Keratinocyte (primary cell): ENCODE measurements around the gene TRPM1. TPM values are rescaled to one million over a fixed set of nuclear protein-coding genes. Genes with fewer than 3 reads are reported as not detected.

ENCODE experiments used
- DNase-seq: peaks from one replicate; pipeline ENCODE4 v3.0.0-alpha.2; 2011; ENCODE audit warnings: low read depth, missing footprints, low spot score
- FAIRE-seq: peaks from 2 replicates; lab custom pipeline; 2011; peaks lifted over from hg19 to GRCh38; lab: Jason Lieb, UNC
- H2AFZ ChIP-seq: 2 replicates; pipeline ENCODE4 v1.6.0; 2012; ENCODE audit warnings: low read length, control low read depth, inconsistent platforms; ENCODE audit not compliant: control insufficient read depth
- H3K27ac ChIP-seq: 2 replicates; pipeline ENCODE4 v1.5.1; 2011; ENCODE audit warnings: low read length; ENCODE audit not compliant: control insufficient read depth, insufficient read depth
- H3K27me3 ChIP-seq: 3 replicates; pipeline ENCODE4 v1.6.0; 2011; ENCODE audit warnings: low read length; ENCODE audit not compliant: control insufficient read depth, insufficient read depth; ENCODE audit errors: extremely low read depth
- H3K36me3 ChIP-seq, 2 experiments: 2 replicates in 1 of 2; 3 replicates in 1 of 2; pipeline ENCODE4 v1.5.1; 2011; ENCODE audit warnings: low read length in 2 of 2, mild to moderate bottlenecking in 1 of 2; ENCODE audit not compliant: control insufficient read depth in 2 of 2, insufficient read depth in 2 of 2; ENCODE audit errors: extremely low read depth in 1 of 2
- H3K4me1 ChIP-seq: 3 replicates; pipeline ENCODE4 v1.5.1; 2011; ENCODE audit warnings: low read length; ENCODE audit not compliant: control insufficient read depth, insufficient read depth; ENCODE audit errors: extremely low read depth
- H3K4me2 ChIP-seq: 3 replicates; pipeline ENCODE4 v1.6.0; 2011; ENCODE audit warnings: low read depth, low read length; ENCODE audit not compliant: control insufficient read depth, insufficient read depth; ENCODE audit errors: extremely low read depth
- H3K4me3 ChIP-seq, 3 experiments: fragments of 200-600 bp in 1 of 3; sonication (generic) in 1 of 3; 2 replicates in 2 of 3; 3 replicates in 1 of 3; pipeline ENCODE4 v1.5.1; 2011 to 2016; ENCODE audit warnings: low read length in 3 of 3, mild to moderate bottlenecking in 3 of 3, control low read depth in 2 of 3, inconsistent platforms in 1 of 3, low read depth in 1 of 3, mixed read lengths in 1 of 3, mixed run types in 1 of 3, moderate library complexity in 1 of 3; ENCODE audit not compliant: control insufficient read depth in 2 of 3, insufficient read depth in 2 of 3; ENCODE audit errors: extremely low read depth in 1 of 3
- H3K79me2 ChIP-seq: 2 replicates; pipeline ENCODE4 v1.6.0; 2012; ENCODE audit warnings: low read length; ENCODE audit not compliant: control insufficient read depth, insufficient read depth
- H3K9ac ChIP-seq: 3 replicates; pipeline ENCODE4 v1.6.0; 2011; ENCODE audit warnings: low read length; ENCODE audit not compliant: control insufficient read depth, insufficient read depth; ENCODE audit errors: extremely low read depth
- H3K9me1 ChIP-seq: 3 replicates; pipeline ENCODE4 v1.6.0; 2011; ENCODE audit warnings: low read length; ENCODE audit not compliant: control insufficient read depth, insufficient read depth; ENCODE audit errors: extremely low read depth
- H3K9me3 ChIP-seq: 2 replicates; pipeline ENCODE4 v1.5.1; 2012; ENCODE audit warnings: low read depth, low read length; ENCODE audit not compliant: control insufficient read depth
- H4K20me1 ChIP-seq: 3 replicates; pipeline ENCODE4 v1.6.0; 2011; ENCODE audit warnings: low read length; ENCODE audit not compliant: control insufficient read depth, insufficient read depth; ENCODE audit errors: extremely low read depth
- CTCF ChIP-seq, 3 experiments: IDR thresholded peaks in 1 of 3; conservative IDR thresholded peaks in 1 of 3; optimal IDR thresholded peaks in 1 of 3; 2 replicates in 2 of 3; 3 replicates in 1 of 3; pipeline versions ENCODE3 to v1.5.1; 2011; ENCODE audit warnings: low read length in 3 of 3, mild to moderate bottlenecking in 3 of 3, moderate library complexity in 2 of 3, control low read depth in 1 of 3, inconsistent platforms in 1 of 3; ENCODE audit not compliant: insufficient read depth in 2 of 3; ENCODE audit errors: extremely low read depth in 1 of 3
- EZH2 ChIP-seq: IDR thresholded peaks from one replicate; pipeline ENCODE4 v1.6.1; 2012; ENCODE audit warnings: inconsistent platforms, mild to moderate bottlenecking, low read length, moderate library complexity
- dilution Hi-C: fragments of 300-500 bp; cut with MboI; formaldehyde crosslinking; loops from one replicate; pipeline ENCODE4 v1.7.0; 2020; ENCODE audit warnings: low sequenced_read_pairs; ENCODE audit not compliant: extremely low pct_ligation_motif_present
- polyA plus RNA-seq, 5 experiments: library from polyadenylated mRNA; depleted of rRNA in 3 of 5; stranded (reverse) in 3 of 5; stranded (forward) in 1 of 5; unstranded in 1 of 5; fragments of >200 nt; gene quantifications; 1 replicate in 1 of 5; 2 replicates in 3 of 5; 3 replicates in 1 of 5; pipeline versions ENCODE4 v1.2.1 to v1.2.3, GENCODE V29; 2011 to 2012; ENCODE audit warnings: missing spikeins in 2 of 5, low read depth in 1 of 5, low replicate concordance in 1 of 5

The TRPM1 gene
- polyA plus RNA-seq, 1 donor (not counting 4 experiments of a cell fraction or from before 2014, with no cell fraction given) = 0.17 TPM

- H4K20me1 ChIP-seq = no peaks in the 10 kb centered on the region
- H3K9me3 ChIP-seq = no peaks in the 10 kb centered on the region
- H3K36me3 ChIP-seq = no peaks in the 10 kb centered on the region
- dilution Hi-C loops = no loop called here
- TF ChIP-seq EZH2 (no peak), CTCF (optimal IDR thresholded peaks at IDR 0.05 in 1 of 3, IDR thresholded peaks at IDR 0.05 in 1 of 3, conservative IDR thresholded peaks at IDR 0.05 in 1 of 3; ENCODE audit: extremely low read depth in 1 of 3, insufficient read depth in 2 of 3, low read length in 3 of 3) (no peak)
- no peak overlapping the region for H3K4me3 ChIP-seq
- H3K9ac ChIP-seq = no peak overlapping the region
- no peaks in the 10 kb centered on the region for H3K27me3 ChIP-seq
- H3K4me1 ChIP-seq = no peaks in the 10 kb centered on the region
- H3K4me2 ChIP-seq = no peak overlapping the region
- DNase-seq (no peak), FAIRE-seq (no peak)
- no peak overlapping the region for H2AFZ ChIP-seq
- H3K9me1 ChIP-seq = no peaks in the 10 kb centered on the region
- no peaks in the 10 kb centered on the region for H3K79me2 ChIP-seq
- H3K27ac ChIP-seq = no peak overlapping the region
Measured at GRCh38 chr15:31037731-31038477, 63.6 kb downstream of the TRPM1 start.

GRCh38 chr15:31036783-31037182, 64.7 kb downstream of the TRPM1 start:
- no peak overlapping the region for H3K27ac ChIP-seq
- no peaks in the 10 kb centered on the region for H3K9me1 ChIP-seq
- dilution Hi-C loops = no loop called here
- no peak overlapping the region for H3K4me2 ChIP-seq
- no peak overlapping the region for H2AFZ ChIP-seq
- no peak for DNase-seq
- H3K36me3 ChIP-seq = no peaks in the 10 kb centered on the region
- TF ChIP-seq CTCF (optimal IDR thresholded peaks at IDR 0.05 in 1 of 3, IDR thresholded peaks at IDR 0.05 in 1 of 3, conservative IDR thresholded peaks at IDR 0.05 in 1 of 3; ENCODE audit: extremely low read depth in 1 of 3, insufficient read depth in 2 of 3, low read length in 3 of 3) (no peak), EZH2 (no peak)
- no peaks in the 10 kb centered on the region for H3K79me2 ChIP-seq
- H4K20me1 ChIP-seq = no peaks in the 10 kb centered on the region
- H3K4me1 ChIP-seq = no peaks in the 10 kb centered on the region
- H3K9me3 ChIP-seq = no peaks in the 10 kb centered on the region
- no peak overlapping the region for H3K4me3 ChIP-seq
- no peak overlapping the region for H3K9ac ChIP-seq
- no peaks in the 10 kb centered on the region for H3K27me3 ChIP-seq
- FAIRE-seq = no peak
